Liver (tissue), 9 donors: ENCODE results near the gene PTPN18. TPM values are rescaled to one million over a fixed set of nuclear protein-coding genes. Genes with fewer than 3 reads are reported as not detected.

Experiments
- DNase-seq: peaks from one replicate; pipeline ENCODE4 v3.0.0-alpha.2; 2017; ENCODE audit warnings: low spot score
- H3K27ac ChIP-seq, 2 donors: one replicate each; pipeline ENCODE4 v1.7.0; 2013; ENCODE audit warnings: inconsistent platforms in 2 of 2, low read length in 2 of 2, control low read depth in 1 of 2, low read depth in 1 of 2, mild to moderate bottlenecking in 1 of 2
- H3K27me3 ChIP-seq, 4 donors: one replicate each; pipeline versions ENCODE4 v1.6.1 to v1.7.0; 2013; ENCODE audit warnings: low read length in 3 of 4, inconsistent platforms in 1 of 4, mild to moderate bottlenecking in 1 of 4, moderate library complexity in 1 of 4; ENCODE audit not compliant: control insufficient read depth in 4 of 4, insufficient read depth in 4 of 4
- H3K36me3 ChIP-seq, 4 donors: one replicate each; pipeline versions ENCODE4 v1.6.1 to v1.7.0; 2013; ENCODE audit warnings: low read length in 3 of 4, mild to moderate bottlenecking in 3 of 4, low read depth in 1 of 4, moderate library complexity in 1 of 4; ENCODE audit not compliant: control insufficient read depth in 4 of 4, insufficient read depth in 3 of 4
- H3K4me1 ChIP-seq, 4 donors: one replicate each; pipeline versions ENCODE4 v1.6.1 to v1.7.0; 2013; ENCODE audit warnings: low read length in 3 of 4, mild to moderate bottlenecking in 3 of 4, moderate library complexity in 1 of 4; ENCODE audit not compliant: control insufficient read depth in 4 of 4, insufficient read depth in 4 of 4
- H3K4me3 ChIP-seq, 3 donors: one replicate each; pipeline versions ENCODE4 v1.6.1 to v1.7.0; 2013; ENCODE audit warnings: low read length in 3 of 3, control low read depth in 1 of 3, low read depth in 1 of 3, mild to moderate bottlenecking in 1 of 3
- H3K9ac ChIP-seq, 2 donors: one replicate each; pipeline ENCODE4 v1.7.0; 2013; ENCODE audit warnings: low read length in 2 of 2, mild to moderate bottlenecking in 2 of 2, moderate library complexity in 2 of 2, control low read depth in 1 of 2, low read depth in 1 of 2
- H3K9me3 ChIP-seq, 4 donors: one replicate each; pipeline versions ENCODE4 v1.6.1 to v1.7.0; 2013; ENCODE audit warnings: low read length in 3 of 4; ENCODE audit not compliant: control insufficient read depth in 4 of 4
- EGR1 ChIP-seq, 2 donors: IDR thresholded peaks; 2 replicates each; pipeline ENCODE4 v1.6.1; 2016 to 2018; ENCODE audit warnings: antibody characterized with exemption in 2 of 2, low read depth in 2 of 2
- FOXA1 ChIP-seq: IDR thresholded peaks from 2 replicates; pipeline ENCODE4 v1.6.1; 2016; ENCODE audit warnings: antibody characterized with exemption
- FOXA2 ChIP-seq: IDR thresholded peaks from 2 replicates; pipeline ENCODE4 v1.6.1; 2016; ENCODE audit warnings: antibody characterized with exemption
- GABPA ChIP-seq, 2 donors: IDR thresholded peaks in 1 of 2; conservative IDR thresholded peaks in 1 of 2; 2 replicates each; pipeline ENCODE4 v1.6.1; 2016; ENCODE audit warnings: antibody characterized with exemption in 2 of 2, mild to moderate bottlenecking in 1 of 2, moderate library complexity in 1 of 2
- HNF4A ChIP-seq, 2 donors: conservative IDR thresholded peaks; 2 replicates each; pipeline ENCODE4 v1.6.1; 2016; ENCODE audit warnings: antibody characterized with exemption in 2 of 2, mild to moderate bottlenecking in 2 of 2
- HNF4G ChIP-seq: IDR thresholded peaks from 2 replicates; pipeline ENCODE4 v1.6.1; 2016; ENCODE audit warnings: antibody characterized with exemption
- JUND ChIP-seq, 2 donors: IDR thresholded peaks; 2 replicates each; pipeline ENCODE4 v1.6.1; 2016; ENCODE audit warnings: antibody characterized with exemption in 2 of 2
- MAX ChIP-seq: IDR thresholded peaks from 2 replicates; pipeline ENCODE4 v1.6.1; 2016; ENCODE audit warnings: antibody characterized with exemption
- NR2F2 ChIP-seq: IDR thresholded peaks from 2 replicates; pipeline ENCODE4 v1.6.1; 2016; ENCODE audit warnings: antibody characterized with exemption
- RAD21 ChIP-seq, 2 donors: IDR thresholded peaks; 2 replicates each; pipeline ENCODE4 v1.6.1; 2016; ENCODE audit warnings: antibody characterized with exemption in 2 of 2, mild to moderate bottlenecking in 2 of 2
- RXRA ChIP-seq, 2 donors: IDR thresholded peaks; 2 replicates each; pipeline ENCODE4 v1.6.1; 2017 to 2018; ENCODE audit warnings: antibody characterized with exemption in 2 of 2, mild to moderate bottlenecking in 1 of 2
- SP1 ChIP-seq: IDR thresholded peaks from 2 replicates; pipeline ENCODE4 v1.6.1; 2018; ENCODE audit warnings: antibody characterized with exemption, mild to moderate bottlenecking
- TAF1 ChIP-seq: conservative IDR thresholded peaks from 2 replicates; pipeline ENCODE4 v1.6.1; 2016; ENCODE audit warnings: antibody characterized with exemption, mild to moderate bottlenecking
- YY1 ChIP-seq: IDR thresholded peaks from 2 replicates; pipeline ENCODE4 v1.6.1; 2016; ENCODE audit warnings: antibody characterized with exemption, mild to moderate bottlenecking
- WGBS: extraction: QIAGEN DNeasy Blood & Tissue Kit; methylation state at CpG from one replicate; pipeline ENCODE4 v1.1.7; 2013; 5-methylcytosine and 5-hydroxymethylcytosine counted together
- polyA plus RNA-seq, 2 donors: library from polyadenylated mRNA; stranded (reverse) in 1 of 2; unstranded in 1 of 2; fragments of 200-250 nt in 1 of 2; fragments of >200 nt in 1 of 2; fragmentation: Nextera tagmentation in 1 of 2; extraction: Ambion mirVana in 1 of 2; gene quantifications; one replicate each; pipeline versions ENCODE4 v1.2.1 to v1.2.3, GENCODE V29; 2013 to 2015
- total RNA-seq, 2 donors: library from RNA; depleted of rRNA; stranded (reverse); fragments of >200 nt; gene quantifications; one replicate each; pipeline ENCODE4 v1.2.3, GENCODE V29; 2014
- TF ChIP-seq, protein P1 (sequence below): IDR thresholded peaks from 2 replicates; pipeline ENCODE4 v1.6.1; 2016; ENCODE audit warnings: antibody characterized with exemption, mild to moderate bottlenecking
- TF ChIP-seq, protein P2 (sequence below): IDR thresholded peaks from 2 replicates; pipeline ENCODE4 v1.6.1; 2016; ENCODE audit warnings: antibody characterized with exemption
- TF ChIP-seq, protein P3 (sequence below): fragments of 150-350 bp; IDR thresholded peaks from 2 replicates; pipeline ENCODE4 v1.5.1; 2017; ENCODE audit warnings: improper control_type of control experiment, low read depth, low read length; ENCODE audit not compliant: missing input control
- TF ChIP-seq, protein P4 (sequence below): IDR thresholded peaks from 2 replicates; pipeline ENCODE4 v1.6.1; 2016; ENCODE audit warnings: antibody characterized with exemption
- donor health status: healthy.
- donor health status: healthy.
- donor health status: healthy.
- donor health status: healthy.
- donor health status: healthy.

Gene PTPN18
- total and polyA plus RNA-seq, 4 donors: 14.0 to 28.6 (median 16.7) TPM

DNA sequence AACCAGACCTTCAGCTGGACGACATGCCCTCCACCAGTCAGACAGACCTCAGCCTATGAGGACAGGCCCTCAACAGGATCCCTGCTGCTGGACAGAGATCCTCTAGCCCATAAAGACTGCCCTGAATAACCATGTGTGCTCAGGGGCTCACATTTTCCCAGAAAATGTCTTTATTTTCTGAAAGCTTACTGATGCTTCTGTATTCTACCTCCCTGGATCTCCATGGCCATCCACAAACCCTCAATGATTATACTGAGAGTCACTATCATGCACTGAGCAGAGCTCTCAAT lies 1.8 kb upstream of the PTPN18 start:
- H3K27ac ChIP-seq: no peak overlapping the region
- 57% methylated on average over 1 of the region's 1 CpG for WGBS
- H3K4me1 ChIP-seq: peaks cover 2 to 23% (median 10%) of the 10 kb centered on the region in 4 donors
- H3K36me3 ChIP-seq: no peaks in the 10 kb centered on the region
- H3K27me3 ChIP-seq: no peaks in the 10 kb centered on the region
- H3K9me3 ChIP-seq: no peaks in the 10 kb centered on the region
- TF ChIP-seq MAX (no peak), RXRA (IDR thresholded peaks at IDR 0.05) (no peak), GABPA (IDR thresholded peaks at IDR 0.05 in 1 of 2, conservative IDR thresholded peaks at IDR 0.05 in 1 of 2) (no peak), JUND (IDR thresholded peaks at IDR 0.05) (no peak), YY1 (no peak), HNF4G (no peak), TAF1 (no peak), FOXA1 (no peak), NR2F2 (no peak), HNF4A (conservative IDR thresholded peaks at IDR 0.05) (no peak), EGR1 (IDR thresholded peaks at IDR 0.05; ENCODE audit: low read depth in 2 of 2) (no peak), SP1 (no peak), RAD21 (IDR thresholded peaks at IDR 0.05) (no peak), FOXA2 (no peak)
- TF ChIP-seq, protein P1, sequence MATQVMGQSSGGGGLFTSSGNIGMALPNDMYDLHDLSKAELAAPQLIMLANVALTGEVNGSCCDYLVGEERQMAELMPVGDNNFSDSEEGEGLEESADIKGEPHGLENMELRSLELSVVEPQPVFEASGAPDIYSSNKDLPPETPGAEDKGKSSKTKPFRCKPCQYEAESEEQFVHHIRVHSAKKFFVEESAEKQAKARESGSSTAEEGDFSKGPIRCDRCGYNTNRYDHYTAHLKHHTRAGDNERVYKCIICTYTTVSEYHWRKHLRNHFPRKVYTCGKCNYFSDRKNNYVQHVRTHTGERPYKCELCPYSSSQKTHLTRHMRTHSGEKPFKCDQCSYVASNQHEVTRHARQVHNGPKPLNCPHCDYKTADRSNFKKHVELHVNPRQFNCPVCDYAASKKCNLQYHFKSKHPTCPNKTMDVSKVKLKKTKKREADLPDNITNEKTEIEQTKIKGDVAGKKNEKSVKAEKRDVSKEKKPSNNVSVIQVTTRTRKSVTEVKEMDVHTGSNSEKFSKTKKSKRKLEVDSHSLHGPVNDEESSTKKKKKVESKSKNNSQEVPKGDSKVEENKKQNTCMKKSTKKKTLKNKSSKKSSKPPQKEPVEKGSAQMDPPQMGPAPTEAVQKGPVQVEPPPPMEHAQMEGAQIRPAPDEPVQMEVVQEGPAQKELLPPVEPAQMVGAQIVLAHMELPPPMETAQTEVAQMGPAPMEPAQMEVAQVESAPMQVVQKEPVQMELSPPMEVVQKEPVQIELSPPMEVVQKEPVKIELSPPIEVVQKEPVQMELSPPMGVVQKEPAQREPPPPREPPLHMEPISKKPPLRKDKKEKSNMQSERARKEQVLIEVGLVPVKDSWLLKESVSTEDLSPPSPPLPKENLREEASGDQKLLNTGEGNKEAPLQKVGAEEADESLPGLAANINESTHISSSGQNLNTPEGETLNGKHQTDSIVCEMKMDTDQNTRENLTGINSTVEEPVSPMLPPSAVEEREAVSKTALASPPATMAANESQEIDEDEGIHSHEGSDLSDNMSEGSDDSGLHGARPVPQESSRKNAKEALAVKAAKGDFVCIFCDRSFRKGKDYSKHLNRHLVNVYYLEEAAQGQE: no peak
- TF ChIP-seq, protein P2, sequence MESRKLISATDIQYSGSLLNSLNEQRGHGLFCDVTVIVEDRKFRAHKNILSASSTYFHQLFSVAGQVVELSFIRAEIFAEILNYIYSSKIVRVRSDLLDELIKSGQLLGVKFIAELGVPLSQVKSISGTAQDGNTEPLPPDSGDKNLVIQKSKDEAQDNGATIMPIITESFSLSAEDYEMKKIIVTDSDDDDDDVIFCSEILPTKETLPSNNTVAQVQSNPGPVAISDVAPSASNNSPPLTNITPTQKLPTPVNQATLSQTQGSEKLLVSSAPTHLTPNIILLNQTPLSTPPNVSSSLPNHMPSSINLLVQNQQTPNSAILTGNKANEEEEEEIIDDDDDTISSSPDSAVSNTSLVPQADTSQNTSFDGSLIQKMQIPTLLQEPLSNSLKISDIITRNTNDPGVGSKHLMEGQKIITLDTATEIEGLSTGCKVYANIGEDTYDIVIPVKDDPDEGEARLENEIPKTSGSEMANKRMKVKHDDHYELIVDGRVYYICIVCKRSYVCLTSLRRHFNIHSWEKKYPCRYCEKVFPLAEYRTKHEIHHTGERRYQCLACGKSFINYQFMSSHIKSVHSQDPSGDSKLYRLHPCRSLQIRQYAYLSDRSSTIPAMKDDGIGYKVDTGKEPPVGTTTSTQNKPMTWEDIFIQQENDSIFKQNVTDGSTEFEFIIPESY: no peak
- TF ChIP-seq, protein P3, sequence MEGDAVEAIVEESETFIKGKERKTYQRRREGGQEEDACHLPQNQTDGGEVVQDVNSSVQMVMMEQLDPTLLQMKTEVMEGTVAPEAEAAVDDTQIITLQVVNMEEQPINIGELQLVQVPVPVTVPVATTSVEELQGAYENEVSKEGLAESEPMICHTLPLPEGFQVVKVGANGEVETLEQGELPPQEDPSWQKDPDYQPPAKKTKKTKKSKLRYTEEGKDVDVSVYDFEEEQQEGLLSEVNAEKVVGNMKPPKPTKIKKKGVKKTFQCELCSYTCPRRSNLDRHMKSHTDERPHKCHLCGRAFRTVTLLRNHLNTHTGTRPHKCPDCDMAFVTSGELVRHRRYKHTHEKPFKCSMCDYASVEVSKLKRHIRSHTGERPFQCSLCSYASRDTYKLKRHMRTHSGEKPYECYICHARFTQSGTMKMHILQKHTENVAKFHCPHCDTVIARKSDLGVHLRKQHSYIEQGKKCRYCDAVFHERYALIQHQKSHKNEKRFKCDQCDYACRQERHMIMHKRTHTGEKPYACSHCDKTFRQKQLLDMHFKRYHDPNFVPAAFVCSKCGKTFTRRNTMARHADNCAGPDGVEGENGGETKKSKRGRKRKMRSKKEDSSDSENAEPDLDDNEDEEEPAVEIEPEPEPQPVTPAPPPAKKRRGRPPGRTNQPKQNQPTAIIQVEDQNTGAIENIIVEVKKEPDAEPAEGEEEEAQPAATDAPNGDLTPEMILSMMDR: no peak
- TF ChIP-seq, protein P4, sequence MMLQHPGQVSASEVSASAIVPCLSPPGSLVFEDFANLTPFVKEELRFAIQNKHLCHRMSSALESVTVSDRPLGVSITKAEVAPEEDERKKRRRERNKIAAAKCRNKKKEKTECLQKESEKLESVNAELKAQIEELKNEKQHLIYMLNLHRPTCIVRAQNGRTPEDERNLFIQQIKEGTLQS: no peak
- DNase-seq: no peak
- H3K4me3 ChIP-seq: no peak overlapping the region
- no peak overlapping the region for H3K9ac ChIP-seq
